Endothelial cell of umbilical vein (primary cell): Measurements from ENCODE around the gene MVP.

ENCODE experiments used
- CTCF ChIP-seq, 2 donors: IDR thresholded peaks; 1 replicate in 1 of 2; 2 replicates in 1 of 2; pipeline ENCODE4 v1.5.1; 2011; ENCODE audit warnings: low read length in 2 of 2, mild to moderate bottlenecking in 2 of 2, moderate library complexity in 2 of 2, control low read depth in 1 of 2, inconsistent platforms in 1 of 2, low read depth in 1 of 2; ENCODE audit not compliant: insufficient read depth in 1 of 2; ENCODE audit errors: extremely low read depth in 1 of 2
- EZH2 ChIP-seq: IDR thresholded peaks from 2 replicates; pipeline ENCODE4 v1.6.1; 2012; ENCODE audit warnings: borderline replicate concordance, low read depth, mild to moderate bottlenecking, moderate library complexity, low read length, inconsistent platforms; ENCODE audit not compliant: severe bottlenecking

GRCh38 chr16:29862383-29862883, 42.2 kb downstream of the MVP start:
- TF ChIP-seq CTCF (IDR thresholded peaks at IDR 0.05; ENCODE audit: extremely low read depth in 1 of 2, insufficient read depth in 1 of 2, low read depth in 1 of 2, low read length in 2 of 2): no peak
- no peak for TF ChIP-seq EZH2
